HG02970 (cell line): ENCODE measurements around the gene FOXC2.

Experiments used
- ATAC-seq: cut with Tn5 transposase; IDR thresholded peaks from one replicate; pipeline ENCODE4 v1.9.1; 2021; ENCODE audit warnings: mild to moderate bottlenecking, moderate library complexity, moderate number of reproducible peaks; ENCODE audit not compliant: unreplicated experiment, low FRiP score

The FOXC2 gene

GRCh38 chr16:86609115-86609514 lies 42.5 kb downstream of the FOXC2 start:
- no peak for ATAC-seq

- no peak for ATAC-seq
Measured at GRCh38 chr16:86609661-86610060, 43.0 kb downstream of the FOXC2 start.

GRCh38 chr16:86610779-86611524 lies 44.3 kb downstream of the FOXC2 start:
- no peak for ATAC-seq

GRCh38 chr16:86611525-86611855 lies 44.9 kb downstream of the FOXC2 start:
- ATAC-seq, result no peak

- ATAC-seq, result no peak
Measured at GRCh38 chr16:86611941-86612340, 45.3 kb downstream of the FOXC2 start.

GRCh38 chr16:86614699-86615098 lies 48.1 kb downstream of the FOXC2 start:
- no peak for ATAC-seq

GRCh38 chr16:86616906-86617305 lies 50.3 kb downstream of the FOXC2 start:
- no peak for ATAC-seq

GRCh38 chr16:86618431-86619238 lies 52.0 kb downstream of the FOXC2 start:
- ATAC-seq, result no peak
